Ishikawa (cell line): ENCODE data around the gene CRTC2.

Experiments used
- CEBPB ChIP-seq: IDR thresholded peaks from 2 replicates; pipeline ENCODE4 v1.6.1; 2012
- CREB1 ChIP-seq: IDR thresholded peaks from 2 replicates; pipeline ENCODE4 v1.6.1; 2012; ENCODE audit warnings: low read depth
- EGR1 ChIP-seq: IDR thresholded peaks from 2 replicates; pipeline ENCODE4 v1.6.1; 2012
- EP300 ChIP-seq: IDR thresholded peaks from 2 replicates; pipeline ENCODE4 v1.6.1; 2012; ENCODE audit warnings: borderline replicate concordance
- FOXM1 ChIP-seq: IDR thresholded peaks from 2 replicates; pipeline ENCODE4 v1.6.1; 2012; ENCODE audit warnings: low read depth, borderline replicate concordance
- NFIC ChIP-seq: IDR thresholded peaks from 2 replicates; pipeline ENCODE4 v1.6.1; 2012
- RAD21 ChIP-seq: IDR thresholded peaks from 2 replicates; pipeline ENCODE4 v1.6.1; 2012; ENCODE audit warnings: low read depth
- TAF1 ChIP-seq: IDR thresholded peaks from 2 replicates; pipeline ENCODE4 v1.6.1; 2012; ENCODE audit warnings: low read depth, mild to moderate bottlenecking
- TCF12 ChIP-seq: IDR thresholded peaks from 2 replicates; pipeline ENCODE4 v1.6.1; 2012; ENCODE audit warnings: low read depth
- TEAD4 ChIP-seq: IDR thresholded peaks from 2 replicates; pipeline ENCODE4 v1.6.1; 2012
- YY1 ChIP-seq: IDR thresholded peaks from 2 replicates; pipeline ENCODE4 v1.6.1; 2012; ENCODE audit warnings: low read depth
- ZBTB7A ChIP-seq: IDR thresholded peaks from 2 replicates; pipeline ENCODE4 v1.6.1; 2012; ENCODE audit warnings: low read depth
- TF ChIP-seq, protein P1 (sequence below): IDR thresholded peaks from 2 replicates; pipeline ENCODE4 v1.6.1; 2012; ENCODE audit warnings: low read depth, mild to moderate bottlenecking
- TF ChIP-seq, protein P2 (sequence below): IDR thresholded peaks from 2 replicates; pipeline ENCODE4 v1.6.1; 2012
- TF ChIP-seq, protein P3 (sequence below): IDR thresholded peaks from 2 replicates; pipeline ENCODE4 v1.6.1; 2012

Gene CRTC2

DNA sequence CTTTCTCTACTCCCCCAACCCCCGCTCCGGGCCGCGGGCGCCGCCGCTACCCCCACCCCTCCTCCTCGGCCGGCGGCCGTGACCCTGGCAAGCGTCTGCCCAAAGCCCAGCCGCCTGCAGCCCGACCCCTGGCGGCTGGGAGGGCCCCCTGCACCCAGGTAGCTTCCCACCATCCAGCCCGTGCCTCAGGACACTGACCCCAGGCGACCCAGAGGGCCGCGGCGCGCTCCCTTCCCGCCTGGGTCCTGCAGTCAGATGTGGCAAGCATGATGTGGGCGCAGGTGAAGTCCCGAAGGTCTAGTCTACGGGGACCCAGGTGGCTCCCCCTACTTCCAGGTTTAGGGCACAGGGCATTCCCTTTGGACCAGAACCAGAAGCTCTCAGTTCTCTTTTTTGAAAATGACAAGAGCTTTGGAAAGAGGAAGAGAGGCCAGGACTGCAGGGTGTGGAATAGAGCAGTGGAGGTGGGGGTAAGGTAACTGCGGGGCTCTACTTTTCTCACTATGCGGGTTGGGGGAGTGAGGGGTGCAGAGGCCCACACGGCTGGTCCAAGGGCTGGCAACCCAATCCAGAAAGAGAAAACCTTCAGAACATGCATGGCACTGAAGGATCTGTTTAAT is 11.7 kb downstream of the CRTC2 start, which contains the start of gene DENND4B:
TSS of gene DENND4B (minus strand) at position 97 of the 620 bp plus-strand sequence. CDS start 2,344 bp downstream, outside the sequence.
- peak; percentile 51 for TF ChIP-seq RAD21
- TF ChIP-seq ZBTB7A: no peak
- no peak for TF ChIP-seq EGR1
- no peak for TF ChIP-seq FOXM1
- TF ChIP-seq CEBPB: no peak
- no peak for TF ChIP-seq TEAD4
- TF ChIP-seq, protein P1, sequence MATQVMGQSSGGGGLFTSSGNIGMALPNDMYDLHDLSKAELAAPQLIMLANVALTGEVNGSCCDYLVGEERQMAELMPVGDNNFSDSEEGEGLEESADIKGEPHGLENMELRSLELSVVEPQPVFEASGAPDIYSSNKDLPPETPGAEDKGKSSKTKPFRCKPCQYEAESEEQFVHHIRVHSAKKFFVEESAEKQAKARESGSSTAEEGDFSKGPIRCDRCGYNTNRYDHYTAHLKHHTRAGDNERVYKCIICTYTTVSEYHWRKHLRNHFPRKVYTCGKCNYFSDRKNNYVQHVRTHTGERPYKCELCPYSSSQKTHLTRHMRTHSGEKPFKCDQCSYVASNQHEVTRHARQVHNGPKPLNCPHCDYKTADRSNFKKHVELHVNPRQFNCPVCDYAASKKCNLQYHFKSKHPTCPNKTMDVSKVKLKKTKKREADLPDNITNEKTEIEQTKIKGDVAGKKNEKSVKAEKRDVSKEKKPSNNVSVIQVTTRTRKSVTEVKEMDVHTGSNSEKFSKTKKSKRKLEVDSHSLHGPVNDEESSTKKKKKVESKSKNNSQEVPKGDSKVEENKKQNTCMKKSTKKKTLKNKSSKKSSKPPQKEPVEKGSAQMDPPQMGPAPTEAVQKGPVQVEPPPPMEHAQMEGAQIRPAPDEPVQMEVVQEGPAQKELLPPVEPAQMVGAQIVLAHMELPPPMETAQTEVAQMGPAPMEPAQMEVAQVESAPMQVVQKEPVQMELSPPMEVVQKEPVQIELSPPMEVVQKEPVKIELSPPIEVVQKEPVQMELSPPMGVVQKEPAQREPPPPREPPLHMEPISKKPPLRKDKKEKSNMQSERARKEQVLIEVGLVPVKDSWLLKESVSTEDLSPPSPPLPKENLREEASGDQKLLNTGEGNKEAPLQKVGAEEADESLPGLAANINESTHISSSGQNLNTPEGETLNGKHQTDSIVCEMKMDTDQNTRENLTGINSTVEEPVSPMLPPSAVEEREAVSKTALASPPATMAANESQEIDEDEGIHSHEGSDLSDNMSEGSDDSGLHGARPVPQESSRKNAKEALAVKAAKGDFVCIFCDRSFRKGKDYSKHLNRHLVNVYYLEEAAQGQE: no peak
- no peak for TF ChIP-seq NFIC
- TF ChIP-seq CREB1: no peak
- 0 out of 2 replicates have a peak, but pooled peaks have one; percentile 9 for TF ChIP-seq TCF12
- TF ChIP-seq EP300: no peak
- 0 out of 2 replicates have a peak, but pooled peaks have one; percentile 25 for TF ChIP-seq YY1
- TF ChIP-seq, protein P2, sequence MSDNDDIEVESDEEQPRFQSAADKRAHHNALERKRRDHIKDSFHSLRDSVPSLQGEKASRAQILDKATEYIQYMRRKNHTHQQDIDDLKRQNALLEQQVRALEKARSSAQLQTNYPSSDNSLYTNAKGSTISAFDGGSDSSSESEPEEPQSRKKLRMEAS: peak; percentile 30; the same call in 1 of the 2 replicates
- TF ChIP-seq, protein P3, sequence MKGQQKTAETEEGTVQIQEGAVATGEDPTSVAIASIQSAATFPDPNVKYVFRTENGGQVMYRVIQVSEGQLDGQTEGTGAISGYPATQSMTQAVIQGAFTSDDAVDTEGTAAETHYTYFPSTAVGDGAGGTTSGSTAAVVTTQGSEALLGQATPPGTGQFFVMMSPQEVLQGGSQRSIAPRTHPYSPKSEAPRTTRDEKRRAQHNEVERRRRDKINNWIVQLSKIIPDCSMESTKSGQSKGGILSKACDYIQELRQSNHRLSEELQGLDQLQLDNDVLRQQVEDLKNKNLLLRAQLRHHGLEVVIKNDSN: no peak
- TF ChIP-seq TAF1: peak; percentile 66; the same call in 1 of the 2 replicates

DNA sequence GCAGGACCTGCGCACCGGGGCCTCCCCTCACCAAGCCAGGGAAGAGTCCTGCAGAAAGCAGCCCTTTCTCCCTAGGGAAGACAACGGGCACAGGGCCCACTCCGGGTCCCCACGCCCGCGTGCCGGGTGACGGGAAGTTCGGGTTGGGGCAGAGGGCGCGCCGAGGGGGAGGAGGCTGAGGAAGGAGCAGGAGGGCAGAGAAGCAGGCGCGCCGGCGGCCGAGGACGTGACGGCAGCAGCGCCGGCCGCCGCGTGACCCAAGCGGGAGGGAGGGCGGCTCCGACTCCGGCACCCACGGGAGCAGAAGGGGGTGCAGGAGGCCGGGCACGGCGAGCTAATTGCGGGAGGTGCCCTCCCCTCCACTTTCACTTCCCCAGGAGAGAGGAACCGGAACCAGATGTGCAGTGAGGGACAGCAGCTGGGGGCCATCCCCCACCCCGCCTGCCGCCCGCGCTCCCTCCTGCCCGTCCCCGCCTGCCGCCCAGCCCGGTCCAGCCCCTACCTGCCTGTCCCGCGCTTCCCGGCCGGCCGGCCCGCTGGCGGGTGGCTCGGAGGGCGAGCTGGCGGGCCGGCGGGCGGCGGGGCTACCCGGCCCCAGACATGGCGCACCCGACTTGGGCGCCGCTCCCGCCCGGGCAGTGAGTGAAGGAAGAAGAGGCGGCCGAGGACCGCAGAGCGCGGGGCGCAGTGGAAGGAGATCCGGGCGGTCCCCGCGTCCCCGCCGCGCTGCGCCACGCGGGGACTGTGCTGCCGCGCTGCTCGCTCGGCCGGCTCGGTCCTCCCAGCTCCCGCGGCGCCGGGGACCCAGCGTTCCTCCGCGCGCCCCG is 12.4 kb downstream of the CRTC2 start:
- TF ChIP-seq NFIC (0 out of 2 replicates have a peak, but pooled peaks have one; percentile 6), CREB1 (no peak), TEAD4 (no peak), TAF1 (peak; percentile 55), YY1 (peak; percentile 16), ZBTB7A (peak; percentile 48; the same call in 1 of the 2 replicates), RAD21 (no peak), CEBPB (no peak), TCF12 (no peak; the same call in 1 of the 2 replicates)
- TF ChIP-seq, protein P2: peak; percentile 78
- TF ChIP-seq, protein P3: peak; percentile 87
- TF ChIP-seq, protein P1: no peak

DNA sequence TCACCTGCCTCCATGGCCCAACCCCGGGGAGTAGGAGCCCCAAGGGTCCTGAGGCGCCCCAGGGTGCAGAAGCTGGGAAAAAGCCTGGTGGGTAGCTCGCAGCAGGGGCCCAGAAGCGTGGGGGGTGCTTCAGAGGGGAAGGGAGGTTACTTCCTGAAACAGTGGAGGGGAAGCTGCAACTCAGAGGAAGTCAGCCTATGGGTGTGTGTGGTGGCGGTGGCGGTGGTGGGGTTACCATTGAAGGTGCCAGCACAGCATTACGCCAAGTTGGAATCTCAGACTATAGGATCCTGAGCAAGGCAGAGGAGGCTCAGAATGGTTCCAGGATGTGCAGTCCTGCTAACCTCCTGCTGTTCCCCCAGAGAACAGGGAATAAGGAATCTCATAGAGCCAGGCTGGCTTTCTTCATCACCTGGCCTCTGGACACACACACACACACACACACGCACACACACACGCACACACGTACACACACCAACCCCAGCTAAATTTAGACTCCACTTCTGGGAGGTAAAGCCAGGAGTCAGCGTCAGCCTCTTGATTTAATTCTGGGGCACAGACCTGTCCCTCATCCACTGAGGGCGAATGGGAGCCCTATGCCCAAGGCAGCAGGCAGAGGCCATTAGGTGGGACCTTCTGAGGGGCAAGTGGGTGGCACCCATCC is 13.1 kb downstream of the CRTC2 start:
- TF ChIP-seq, protein P2: no peak
- no peak for TF ChIP-seq CREB1
- no peak for TF ChIP-seq ZBTB7A
- no peak for TF ChIP-seq NFIC
- no peak for TF ChIP-seq EGR1
- no peak for TF ChIP-seq TAF1
- no peak for TF ChIP-seq TCF12
- TF ChIP-seq YY1: no peak; the same call in 1 of the 2 replicates

DNA sequence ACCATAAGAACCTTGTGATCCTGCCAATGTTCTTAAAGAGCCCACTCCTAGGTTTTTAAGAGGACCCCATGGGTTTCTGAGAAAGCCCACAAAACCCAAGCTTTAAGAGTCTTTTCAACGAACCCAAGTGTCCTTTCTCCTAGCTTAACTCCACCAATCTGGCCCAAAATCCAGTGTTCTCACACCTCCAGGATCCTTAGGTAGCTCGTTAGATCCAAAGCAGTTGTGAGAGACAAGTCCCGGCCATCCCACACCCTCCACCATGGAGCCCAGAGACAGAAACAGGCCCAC is 13.6 kb downstream of the CRTC2 start:
- TF ChIP-seq RAD21 (no peak), CREB1 (no peak), ZBTB7A (no peak), EP300 (no peak), NFIC (no peak), TCF12 (no peak), TAF1 (no peak), EGR1 (no peak), FOXM1 (no peak), YY1 (no peak), CEBPB (no peak)
- TF ChIP-seq, protein P3: no peak
